SH-SY5Y (cell line): ENCODE results near the gene ADRB2.

Experiments
- GATA2 ChIP-seq: IDR thresholded peaks from 2 replicates; pipeline ENCODE4 v1.6.1; 2011; ENCODE audit warnings: mild to moderate bottlenecking, low read depth, low read length
- GATA3 ChIP-seq: IDR thresholded peaks from 2 replicates; pipeline ENCODE4 v1.6.1; 2011; ENCODE audit warnings: low read depth, mild to moderate bottlenecking, low read length, moderate library complexity

DNA sequence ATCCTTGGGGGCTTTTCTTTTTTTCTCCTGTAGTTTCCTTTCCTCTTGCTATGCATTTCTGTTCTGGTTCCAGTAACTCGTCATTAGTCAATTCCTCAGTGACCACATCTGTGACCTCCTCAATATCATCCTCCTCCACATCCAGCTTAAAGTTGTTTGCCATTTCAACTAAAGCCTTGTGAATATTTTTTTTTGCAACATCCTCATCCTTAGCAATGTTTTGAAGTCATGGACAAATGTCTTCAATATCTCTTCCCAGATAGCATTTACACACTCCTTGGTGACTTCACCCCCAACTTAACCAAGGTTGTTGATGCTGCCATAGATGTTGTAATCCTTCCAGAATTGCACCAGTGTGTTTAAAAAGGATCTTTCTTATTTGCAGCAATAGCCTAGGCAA lies 14.7 kb upstream of the ADRB2 start:
- no peak for TF ChIP-seq GATA3
- no peak for TF ChIP-seq GATA2
